Suprapubic skin (tissue), 3 donors: ENCODE results near the gene BMP8A.

Source experiments
- EP300 ChIP-seq: sonication (generic); formaldehyde crosslinking; IDR thresholded peaks from one replicate; pipeline ENCODE4 v1.6.1; 2017; ENCODE audit warnings: antibody characterized with exemption
- TF ChIP-seq, protein P1 (sequence below), 2 donors: fragments of 200-600 bp in 1 of 2; fragments of 450-650 bp in 1 of 2; sonication (generic) in 1 of 2; IDR thresholded peaks; one replicate each; pipeline ENCODE4 v1.5.1; 2016 to 2019; ENCODE audit warnings: antibody characterized with exemption in 2 of 2, mild to moderate bottlenecking in 1 of 2, moderate library complexity in 1 of 2

DNA sequence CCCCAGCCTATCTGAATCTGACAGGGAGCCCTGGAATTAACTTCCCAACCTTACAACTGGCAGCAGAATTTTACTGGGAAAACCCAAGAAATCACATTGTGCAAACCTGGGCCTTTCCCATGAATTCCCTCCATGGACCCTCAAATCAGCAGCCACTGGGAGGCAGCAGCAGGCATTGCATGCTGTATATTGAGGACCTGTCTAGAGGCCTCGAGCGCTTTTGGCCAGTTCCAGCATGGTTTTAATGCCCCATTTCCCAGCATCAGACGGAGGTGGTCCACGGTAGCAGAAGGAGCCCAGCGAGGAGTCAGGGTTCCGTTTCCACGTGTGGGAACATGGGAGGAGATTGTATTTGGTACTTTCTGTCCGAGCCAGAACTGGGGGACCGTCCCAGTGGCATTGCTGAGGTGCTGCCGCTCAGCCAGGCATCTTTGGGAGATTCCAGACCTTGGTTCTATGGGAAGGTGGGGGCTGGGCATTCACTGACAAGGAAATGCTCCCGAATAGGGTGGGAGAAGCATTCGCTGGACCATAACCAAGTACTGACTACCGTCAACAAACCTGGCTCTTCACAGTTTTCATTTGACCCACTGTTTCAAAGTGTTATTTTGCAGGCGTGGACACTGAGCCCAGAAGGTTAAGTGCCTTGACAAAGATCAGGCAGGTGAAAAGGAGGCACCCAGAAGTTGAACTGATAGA, 15.9 kb downstream of the BMP8A start:
- TF ChIP-seq, protein P1, sequence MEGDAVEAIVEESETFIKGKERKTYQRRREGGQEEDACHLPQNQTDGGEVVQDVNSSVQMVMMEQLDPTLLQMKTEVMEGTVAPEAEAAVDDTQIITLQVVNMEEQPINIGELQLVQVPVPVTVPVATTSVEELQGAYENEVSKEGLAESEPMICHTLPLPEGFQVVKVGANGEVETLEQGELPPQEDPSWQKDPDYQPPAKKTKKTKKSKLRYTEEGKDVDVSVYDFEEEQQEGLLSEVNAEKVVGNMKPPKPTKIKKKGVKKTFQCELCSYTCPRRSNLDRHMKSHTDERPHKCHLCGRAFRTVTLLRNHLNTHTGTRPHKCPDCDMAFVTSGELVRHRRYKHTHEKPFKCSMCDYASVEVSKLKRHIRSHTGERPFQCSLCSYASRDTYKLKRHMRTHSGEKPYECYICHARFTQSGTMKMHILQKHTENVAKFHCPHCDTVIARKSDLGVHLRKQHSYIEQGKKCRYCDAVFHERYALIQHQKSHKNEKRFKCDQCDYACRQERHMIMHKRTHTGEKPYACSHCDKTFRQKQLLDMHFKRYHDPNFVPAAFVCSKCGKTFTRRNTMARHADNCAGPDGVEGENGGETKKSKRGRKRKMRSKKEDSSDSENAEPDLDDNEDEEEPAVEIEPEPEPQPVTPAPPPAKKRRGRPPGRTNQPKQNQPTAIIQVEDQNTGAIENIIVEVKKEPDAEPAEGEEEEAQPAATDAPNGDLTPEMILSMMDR (IDR thresholded peaks at IDR 0.05): no peak
- no peak for TF ChIP-seq EP300
